Aorta (tissue), 5 donors: Measurements from ENCODE around the gene PTPN1. TPM values are rescaled to one million over a fixed set of nuclear protein-coding genes. Genes with fewer than 3 reads are reported as not detected.

Experiments
- ATAC-seq: fragments of 200-7000 bp; cut with Tn5 transposase; one replicate; pipeline ENCODE4 v1.9.1; 2022; ENCODE audit warnings: moderate library complexity; ENCODE audit not compliant: low FRiP score
- DNase-seq, 2 donors: peaks; one replicate each; pipeline ENCODE4 v3.0.0-alpha.2; 2020
- H3K27ac ChIP-seq, 2 donors: one replicate each; pipeline ENCODE4 v1.5.1; 2013; ENCODE audit warnings: low read length in 2 of 2, mild to moderate bottlenecking in 2 of 2, moderate library complexity in 2 of 2, control low read depth in 1 of 2, inconsistent platforms in 1 of 2, low read depth in 1 of 2
- H3K27me3 ChIP-seq, 2 donors: one replicate each; pipeline ENCODE4 v1.6.1; 2013; ENCODE audit warnings: control low read depth in 1 of 2, low read length in 1 of 2, mild to moderate bottlenecking in 1 of 2, moderate library complexity in 1 of 2; ENCODE audit not compliant: insufficient read depth in 2 of 2, control insufficient read depth in 1 of 2
- H3K36me3 ChIP-seq, 2 donors: one replicate each; pipeline ENCODE4 v1.6.1; 2013; ENCODE audit warnings: control low read depth in 1 of 2, low read length in 1 of 2, mild to moderate bottlenecking in 1 of 2; ENCODE audit not compliant: insufficient read depth in 2 of 2, control insufficient read depth in 1 of 2
- H3K4me1 ChIP-seq, 2 donors: one replicate each; pipeline ENCODE4 v1.6.1; 2013; ENCODE audit warnings: low read length in 2 of 2, control low read depth in 1 of 2, mild to moderate bottlenecking in 1 of 2, moderate library complexity in 1 of 2; ENCODE audit not compliant: insufficient read depth in 2 of 2, control insufficient read depth in 1 of 2
- H3K4me3 ChIP-seq, 2 donors: one replicate each; pipeline ENCODE4 v1.5.1; 2013; ENCODE audit warnings: low read length in 2 of 2, control low read depth in 1 of 2, mild to moderate bottlenecking in 1 of 2
- H3K9me3 ChIP-seq: one replicate; pipeline ENCODE4 v1.6.1; 2013; ENCODE audit warnings: mild to moderate bottlenecking, low read length; ENCODE audit not compliant: control insufficient read depth
- WGBS, 2 donors: extraction: QIAGEN DNeasy Blood & Tissue Kit; methylation state at CpG; one replicate each; pipeline ENCODE4 v1.1.7; 2013; 5-methylcytosine and 5-hydroxymethylcytosine counted together
- intact Hi-C, 2 donors: fragments of 100-400 bp; cut with DNase I; formaldehyde crosslinking; loops; one replicate each; pipeline versions ENCODE4 v1.14.2 to v1.15.0; 2022
- long read RNA-seq, 2 donors: library from polyadenylated mRNA; unstranded; transcript quantifications; one replicate each; pipeline ENCODE4 v2.0.0, GENCODE V29; 2020 to 2021
- polyA plus RNA-seq, 2 donors: library from polyadenylated mRNA; stranded (reverse); fragments of 200-250 nt; gene quantifications; one replicate each; pipeline ENCODE4 v1.2.3, GENCODE V29; 2013
- total RNA-seq, 2 donors: library from RNA; stranded (reverse); fragmentation: NEBNext Ultra II Directional; extraction: Animal tissue kit (Norgen Biotek cat#: 25700); gene quantifications; one replicate each; pipeline ENCODE4 v1.2.1, GENCODE V29; 2021
- donor health status: healthy with polysubstance abuse.
- donor health status: Bipolar disorder and iron deficiency.
- donor health status: DM: no; HTN: no; CAD: no.
- donor health status: DM: no; HTN: no; CAD: no.
- donor health status: DM: yes; HTN: yes; CAD: no.

The PTPN1 gene
- 10 to 100 TPM; 31.2 to 51.6 TPM for total RNA-seq
- 10 to 100 TPM; 17.7 to 19.8 TPM for polyA plus RNA-seq
- long read RNA-seq, donor 1, full-length matches to known transcripts, result 9 of 93 reads
- long read RNA-seq, donor 1, partial matches to known transcripts, result 39 of 93 reads
- long read RNA-seq, donor 1, other reads (novel, unspliced or antisense), result 45 of 93 reads
- long read RNA-seq, donor 2, full-length matches to known transcripts, result 1 of 15 reads
- long read RNA-seq, donor 2, partial matches to known transcripts, result 8 of 15 reads
- long read RNA-seq, donor 2, other reads (novel, unspliced or antisense), result 6 of 15 reads

GRCh38 chr20:50509923-50510705 lies at the start of gene PTPN1:
Gene PTPN1, plus strand, starts transcription at chr20:50510383. Its CDS starts 145 bp downstream, at chr20:50510528.
- no peaks in the 10 kb centered on the region for H3K36me3 ChIP-seq
- DNase-seq, result peak; percentile 99
- H3K4me1 ChIP-seq, result peaks cover 2 to 7% of the 10 kb centered on the region in 2 donors
- 0 to 1% methylated on average over 55 to 64 of the region's 64 CpGs for WGBS, 2 donors
- ATAC-seq, result peak; percentile 99
- no peaks in the 10 kb centered on the region for H3K27me3 ChIP-seq
- H3K9me3 ChIP-seq, result no peaks in the 10 kb centered on the region
- H3K4me3 ChIP-seq, result peak within 1 kb of the TSS; percentile 71 to 80
- intact Hi-C loops, result loop anchor here (2.0 to 10.0 kb wide), 4 partner anchors 52 to 235 kb away; no protein-coding TSS in a partner anchor
- peak within 1 kb of the TSS in 1 of 2 donors; percentile 69 for H3K27ac ChIP-seq

GRCh38 chr20:50460608-50461267 lies 49.4 kb upstream of the PTPN1 start:
- ATAC-seq (peak; percentile 95), DNase-seq (peak; percentile 92 to 97)
- no peaks in the 10 kb centered on the region for H3K27me3 ChIP-seq
- no peaks in the 10 kb centered on the region for H3K4me1 ChIP-seq
- intact Hi-C loops, result loop anchor here (1.0 to 5.0 kb wide), 3 partner anchors 78 to 272 kb away; no protein-coding TSS in a partner anchor
- H3K4me3 ChIP-seq, result no peak overlapping the region
- H3K27ac ChIP-seq, result no peak overlapping the region
- 12 to 15% methylated on average over 13 of the region's 13 CpGs for WGBS, 2 donors
- H3K36me3 ChIP-seq, result no peaks in the 10 kb centered on the region
- H3K9me3 ChIP-seq, result no peaks in the 10 kb centered on the region

GRCh38 chr20:50462093-50462690 lies 48.0 kb upstream of the PTPN1 start:
- intact Hi-C loops, result loop anchor here in 1 of 2 donors (5.0 kb wide), 1 partner anchor 80 kb away; no protein-coding TSS in a partner anchor
- Histone ChIP-seq H3K36me3 (no peaks in the 10 kb centered on the region), H3K27me3 (no peaks in the 10 kb centered on the region), H3K27ac (no peak overlapping the region), H3K4me3 (no peak overlapping the region), H3K9me3 (no peaks in the 10 kb centered on the region), H3K4me1 (no peaks in the 10 kb centered on the region)
- WGBS, 2 donors, result 79 to 81% methylated on average over 10 of the region's 10 CpGs
- no peak for ATAC-seq
- no peak for DNase-seq

GRCh38 chr20:50464026-50464724 lies 46.0 kb upstream of the PTPN1 start:
- Histone ChIP-seq H3K9me3 (no peaks in the 10 kb centered on the region), H3K27ac (no peak overlapping the region), H3K4me1 (no peaks in the 10 kb centered on the region), H3K4me3 (no peak overlapping the region), H3K27me3 (no peaks in the 10 kb centered on the region), H3K36me3 (no peaks in the 10 kb centered on the region)
- intact Hi-C loops, result loop anchor here (1.0 to 5.0 kb wide), 2 partner anchors 82 to 278 kb away; no protein-coding TSS in a partner anchor
- 16 to 18% methylated on average over 21 of the region's 21 CpGs for WGBS, 2 donors
- ATAC-seq (peak; percentile 85), DNase-seq (peak; percentile 73 to 77)

GRCh38 chr20:50464725-50465650 lies 45.2 kb upstream of the PTPN1 start:
- no peak overlapping the region for H3K27ac ChIP-seq
- no peaks in the 10 kb centered on the region for H3K27me3 ChIP-seq
- H3K9me3 ChIP-seq, result no peaks in the 10 kb centered on the region
- no peaks in the 10 kb centered on the region for H3K36me3 ChIP-seq
- intact Hi-C loops, result loop anchor here (1.0 to 5.0 kb wide), 2 partner anchors 83 to 279 kb away; no protein-coding TSS in a partner anchor
- WGBS, 2 donors, result 79 to 82% methylated on average over 14 of the region's 14 CpGs
- no peak overlapping the region for H3K4me3 ChIP-seq
- peak in 1 of 2 donors; percentile 24 for DNase-seq
- no peaks in the 10 kb centered on the region for H3K4me1 ChIP-seq
- no peak for ATAC-seq

- ATAC-seq (no peak), DNase-seq (no peak)
- Histone ChIP-seq H3K27ac (no peak overlapping the region), H3K4me3 (no peak overlapping the region), H3K36me3 (no peaks in the 10 kb centered on the region), H3K4me1 (no peaks in the 10 kb centered on the region), H3K27me3 (no peaks in the 10 kb centered on the region), H3K9me3 (no peaks in the 10 kb centered on the region)
- intact Hi-C loops, result no loop called here
- 68 to 81% methylated on average over 6 of the region's 6 CpGs for WGBS, 2 donors
Observed at GRCh38 chr20:50467174-50467573, 43.0 kb upstream of the PTPN1 start.

GRCh38 chr20:50467718-50468356 lies 42.3 kb upstream of the PTPN1 start:
- DNase-seq, result no peak
- Histone ChIP-seq H3K9me3 (no peaks in the 10 kb centered on the region), H3K27ac (no peak overlapping the region), H3K4me1 (no peaks in the 10 kb centered on the region), H3K27me3 (no peaks in the 10 kb centered on the region), H3K36me3 (no peaks in the 10 kb centered on the region), H3K4me3 (no peak overlapping the region)
- ATAC-seq, result no peak
- intact Hi-C loops, result no loop called here
- 80 to 85% methylated on average over 3 of the region's 3 CpGs for WGBS, 2 donors
